ENCODE data around the gene PRSS57. TPM values are rescaled to one million over a fixed set of nuclear protein-coding genes. Genes with fewer than 3 reads are reported as not detected.

Gene PRSS57
- total and polyA plus RNA-seq, 2 donors (not counting 1 experiment from before 2014, with no cell fraction given), result not detected

- Histone ChIP-seq H3K4me1 (ENCODE audit: control insufficient read depth, extremely low read depth, insufficient read depth, low read length) (peaks cover 2% of the 10 kb centered on the region), H3K27me3 (ENCODE audit: control insufficient read depth, insufficient read depth, low read length) (no peaks in the 10 kb centered on the region), H4K20me1 (ENCODE audit: control insufficient read depth, extremely low read depth, insufficient read depth, low read length) (no peaks in the 10 kb centered on the region), H3K4me2 (ENCODE audit: extremely low read depth, insufficient read depth, low read length) (no peak overlapping the region), H3K36me3 (ENCODE audit: control insufficient read depth, insufficient read depth, low read length) (no peaks in the 10 kb centered on the region), H3K79me2 (ENCODE audit: control insufficient read depth, insufficient read depth, low read length) (no peaks in the 10 kb centered on the region), H3K4me3 (replicated peaks in 1 of 4; ENCODE audit: control extremely low read depth in 1 of 4, insufficient read depth in 1 of 4, low read depth in 3 of 4, low read length in 4 of 4) (no peak overlapping the region), H2AFZ (ENCODE audit: low read length) (peak overlapping the region; percentile 20), H3K9me3 (ENCODE audit: control insufficient read depth, insufficient read depth, low read depth, low read length) (no peaks in the 10 kb centered on the region), H3K9ac (ENCODE audit: insufficient read depth, low read length) (peak overlapping the region; percentile 55), H3K27ac (ENCODE audit: insufficient read depth, low read length) (no peak overlapping the region)
- no peak for DNase-seq (ENCODE audit: low read depth in 2 of 2)
- TF ChIP-seq EZH2 (IDR thresholded peaks at IDR 0.05; ENCODE audit: low read length, missing control alignments), result no peak
Observed at GRCh38 chr19:726993-727956, 32.0 kb upstream of the PRSS57 start.

- Histone ChIP-seq H4K20me1 (ENCODE audit: control insufficient read depth, extremely low read depth, insufficient read depth, low read length) (no peaks in the 10 kb centered on the region), H3K9ac (ENCODE audit: insufficient read depth, low read length) (no peak overlapping the region), H2AFZ (ENCODE audit: low read length) (no peak overlapping the region), H3K36me3 (ENCODE audit: control insufficient read depth, insufficient read depth, low read length) (no peaks in the 10 kb centered on the region), H3K27ac (ENCODE audit: insufficient read depth, low read length) (no peak overlapping the region), H3K79me2 (ENCODE audit: control insufficient read depth, insufficient read depth, low read length) (no peaks in the 10 kb centered on the region), H3K4me1 (ENCODE audit: control insufficient read depth, extremely low read depth, insufficient read depth, low read length) (peaks cover 2% of the 10 kb centered on the region), H3K4me3 (replicated peaks in 1 of 4; ENCODE audit: control extremely low read depth in 1 of 4, insufficient read depth in 1 of 4, low read depth in 3 of 4, low read length in 4 of 4) (no peak overlapping the region), H3K4me2 (ENCODE audit: extremely low read depth, insufficient read depth, low read length) (no peak overlapping the region), H3K9me3 (ENCODE audit: control insufficient read depth, insufficient read depth, low read depth, low read length) (no peaks in the 10 kb centered on the region), H3K27me3 (ENCODE audit: control insufficient read depth, insufficient read depth, low read length) (no peaks in the 10 kb centered on the region)
- TF ChIP-seq CTCF (conservative IDR thresholded peaks at IDR 0.05 in 1 of 2, IDR thresholded peaks at IDR 0.05 in 1 of 2; ENCODE audit: low read depth in 1 of 2, low read length in 2 of 2), result no peak
- no peak for TF ChIP-seq EZH2 (IDR thresholded peaks at IDR 0.05; ENCODE audit: low read length, missing control alignments)
- DNase-seq (ENCODE audit: low read depth in 2 of 2), result no peak
Observed at GRCh38 chr19:725461-726089, 30.3 kb upstream of the PRSS57 start.

GRCh38 chr19:723714-724113, 28.5 kb upstream of the PRSS57 start:
- Histone ChIP-seq H3K4me3 (replicated peaks in 1 of 4; ENCODE audit: control extremely low read depth in 1 of 4, insufficient read depth in 1 of 4, low read depth in 3 of 4, low read length in 4 of 4) (no peak overlapping the region), H3K27ac (ENCODE audit: insufficient read depth, low read length) (no peak overlapping the region), H3K9ac (ENCODE audit: insufficient read depth, low read length) (no peak overlapping the region), H3K4me1 (ENCODE audit: control insufficient read depth, extremely low read depth, insufficient read depth, low read length) (peaks cover 2% of the 10 kb centered on the region), H4K20me1 (ENCODE audit: control insufficient read depth, extremely low read depth, insufficient read depth, low read length) (no peaks in the 10 kb centered on the region), H3K79me2 (ENCODE audit: control insufficient read depth, insufficient read depth, low read length) (no peaks in the 10 kb centered on the region), H2AFZ (ENCODE audit: low read length) (no peak overlapping the region), H3K4me2 (ENCODE audit: extremely low read depth, insufficient read depth, low read length) (no peak overlapping the region), H3K36me3 (ENCODE audit: control insufficient read depth, insufficient read depth, low read length) (no peaks in the 10 kb centered on the region), H3K27me3 (ENCODE audit: control insufficient read depth, insufficient read depth, low read length) (no peaks in the 10 kb centered on the region), H3K9me3 (ENCODE audit: control insufficient read depth, insufficient read depth, low read depth, low read length) (no peaks in the 10 kb centered on the region)
- TF ChIP-seq CTCF (conservative IDR thresholded peaks at IDR 0.05 in 1 of 2, IDR thresholded peaks at IDR 0.05 in 1 of 2; ENCODE audit: low read depth in 1 of 2, low read length in 2 of 2), result no peak
- no peak for TF ChIP-seq EZH2 (IDR thresholded peaks at IDR 0.05; ENCODE audit: low read length, missing control alignments)
- no peak for DNase-seq (ENCODE audit: low read depth in 2 of 2)
